Measurements from ENCODE around the gene GABRA5. TPM values are rescaled to one million over a fixed set of nuclear protein-coding genes. Genes with fewer than 3 reads are reported as not detected.

The GABRA5 gene
- total and polyA plus RNA-seq, 2 of the 8 experiments (the other 6 are each of a cell fraction or from before 2014, with no cell fraction given) = 15.0 to 29.6 TPM

DNA sequence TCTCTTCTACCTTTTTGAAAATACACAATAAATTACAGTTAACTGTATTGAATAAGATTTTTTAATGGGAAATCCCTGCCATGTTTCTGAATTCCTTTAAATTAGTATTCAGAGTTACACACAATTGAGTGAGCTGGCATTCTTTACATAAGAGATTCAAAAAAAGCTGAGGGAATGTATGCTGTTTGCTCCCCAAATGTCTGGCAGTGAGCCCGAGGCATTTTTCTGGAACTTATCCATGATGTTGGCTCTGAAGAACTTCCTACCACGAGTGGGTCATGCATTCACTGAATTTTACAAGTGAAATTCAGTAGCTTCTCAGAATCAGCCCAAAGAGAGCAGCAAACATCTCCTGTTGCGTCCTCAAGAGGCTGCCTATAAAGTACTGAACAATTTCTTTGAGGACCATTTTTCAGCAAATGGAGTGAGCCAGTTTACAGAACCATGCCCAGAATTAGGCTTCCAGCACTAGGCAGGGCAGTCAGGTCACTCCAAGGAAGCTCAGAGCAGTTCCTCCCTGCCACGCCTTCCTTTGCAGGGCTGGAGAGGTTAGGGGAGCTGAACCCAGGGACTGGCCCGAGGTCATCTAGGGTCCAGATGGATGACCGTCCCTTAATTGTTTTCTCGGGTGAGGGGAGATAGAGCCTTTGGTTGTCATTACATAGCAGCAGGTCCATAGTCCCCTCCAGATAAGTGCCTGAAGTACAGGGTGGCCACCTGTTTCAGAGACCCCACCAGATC lies 21.2 kb downstream of the GABRA5 start (continued):
- TF ChIP-seq, protein P1, sequence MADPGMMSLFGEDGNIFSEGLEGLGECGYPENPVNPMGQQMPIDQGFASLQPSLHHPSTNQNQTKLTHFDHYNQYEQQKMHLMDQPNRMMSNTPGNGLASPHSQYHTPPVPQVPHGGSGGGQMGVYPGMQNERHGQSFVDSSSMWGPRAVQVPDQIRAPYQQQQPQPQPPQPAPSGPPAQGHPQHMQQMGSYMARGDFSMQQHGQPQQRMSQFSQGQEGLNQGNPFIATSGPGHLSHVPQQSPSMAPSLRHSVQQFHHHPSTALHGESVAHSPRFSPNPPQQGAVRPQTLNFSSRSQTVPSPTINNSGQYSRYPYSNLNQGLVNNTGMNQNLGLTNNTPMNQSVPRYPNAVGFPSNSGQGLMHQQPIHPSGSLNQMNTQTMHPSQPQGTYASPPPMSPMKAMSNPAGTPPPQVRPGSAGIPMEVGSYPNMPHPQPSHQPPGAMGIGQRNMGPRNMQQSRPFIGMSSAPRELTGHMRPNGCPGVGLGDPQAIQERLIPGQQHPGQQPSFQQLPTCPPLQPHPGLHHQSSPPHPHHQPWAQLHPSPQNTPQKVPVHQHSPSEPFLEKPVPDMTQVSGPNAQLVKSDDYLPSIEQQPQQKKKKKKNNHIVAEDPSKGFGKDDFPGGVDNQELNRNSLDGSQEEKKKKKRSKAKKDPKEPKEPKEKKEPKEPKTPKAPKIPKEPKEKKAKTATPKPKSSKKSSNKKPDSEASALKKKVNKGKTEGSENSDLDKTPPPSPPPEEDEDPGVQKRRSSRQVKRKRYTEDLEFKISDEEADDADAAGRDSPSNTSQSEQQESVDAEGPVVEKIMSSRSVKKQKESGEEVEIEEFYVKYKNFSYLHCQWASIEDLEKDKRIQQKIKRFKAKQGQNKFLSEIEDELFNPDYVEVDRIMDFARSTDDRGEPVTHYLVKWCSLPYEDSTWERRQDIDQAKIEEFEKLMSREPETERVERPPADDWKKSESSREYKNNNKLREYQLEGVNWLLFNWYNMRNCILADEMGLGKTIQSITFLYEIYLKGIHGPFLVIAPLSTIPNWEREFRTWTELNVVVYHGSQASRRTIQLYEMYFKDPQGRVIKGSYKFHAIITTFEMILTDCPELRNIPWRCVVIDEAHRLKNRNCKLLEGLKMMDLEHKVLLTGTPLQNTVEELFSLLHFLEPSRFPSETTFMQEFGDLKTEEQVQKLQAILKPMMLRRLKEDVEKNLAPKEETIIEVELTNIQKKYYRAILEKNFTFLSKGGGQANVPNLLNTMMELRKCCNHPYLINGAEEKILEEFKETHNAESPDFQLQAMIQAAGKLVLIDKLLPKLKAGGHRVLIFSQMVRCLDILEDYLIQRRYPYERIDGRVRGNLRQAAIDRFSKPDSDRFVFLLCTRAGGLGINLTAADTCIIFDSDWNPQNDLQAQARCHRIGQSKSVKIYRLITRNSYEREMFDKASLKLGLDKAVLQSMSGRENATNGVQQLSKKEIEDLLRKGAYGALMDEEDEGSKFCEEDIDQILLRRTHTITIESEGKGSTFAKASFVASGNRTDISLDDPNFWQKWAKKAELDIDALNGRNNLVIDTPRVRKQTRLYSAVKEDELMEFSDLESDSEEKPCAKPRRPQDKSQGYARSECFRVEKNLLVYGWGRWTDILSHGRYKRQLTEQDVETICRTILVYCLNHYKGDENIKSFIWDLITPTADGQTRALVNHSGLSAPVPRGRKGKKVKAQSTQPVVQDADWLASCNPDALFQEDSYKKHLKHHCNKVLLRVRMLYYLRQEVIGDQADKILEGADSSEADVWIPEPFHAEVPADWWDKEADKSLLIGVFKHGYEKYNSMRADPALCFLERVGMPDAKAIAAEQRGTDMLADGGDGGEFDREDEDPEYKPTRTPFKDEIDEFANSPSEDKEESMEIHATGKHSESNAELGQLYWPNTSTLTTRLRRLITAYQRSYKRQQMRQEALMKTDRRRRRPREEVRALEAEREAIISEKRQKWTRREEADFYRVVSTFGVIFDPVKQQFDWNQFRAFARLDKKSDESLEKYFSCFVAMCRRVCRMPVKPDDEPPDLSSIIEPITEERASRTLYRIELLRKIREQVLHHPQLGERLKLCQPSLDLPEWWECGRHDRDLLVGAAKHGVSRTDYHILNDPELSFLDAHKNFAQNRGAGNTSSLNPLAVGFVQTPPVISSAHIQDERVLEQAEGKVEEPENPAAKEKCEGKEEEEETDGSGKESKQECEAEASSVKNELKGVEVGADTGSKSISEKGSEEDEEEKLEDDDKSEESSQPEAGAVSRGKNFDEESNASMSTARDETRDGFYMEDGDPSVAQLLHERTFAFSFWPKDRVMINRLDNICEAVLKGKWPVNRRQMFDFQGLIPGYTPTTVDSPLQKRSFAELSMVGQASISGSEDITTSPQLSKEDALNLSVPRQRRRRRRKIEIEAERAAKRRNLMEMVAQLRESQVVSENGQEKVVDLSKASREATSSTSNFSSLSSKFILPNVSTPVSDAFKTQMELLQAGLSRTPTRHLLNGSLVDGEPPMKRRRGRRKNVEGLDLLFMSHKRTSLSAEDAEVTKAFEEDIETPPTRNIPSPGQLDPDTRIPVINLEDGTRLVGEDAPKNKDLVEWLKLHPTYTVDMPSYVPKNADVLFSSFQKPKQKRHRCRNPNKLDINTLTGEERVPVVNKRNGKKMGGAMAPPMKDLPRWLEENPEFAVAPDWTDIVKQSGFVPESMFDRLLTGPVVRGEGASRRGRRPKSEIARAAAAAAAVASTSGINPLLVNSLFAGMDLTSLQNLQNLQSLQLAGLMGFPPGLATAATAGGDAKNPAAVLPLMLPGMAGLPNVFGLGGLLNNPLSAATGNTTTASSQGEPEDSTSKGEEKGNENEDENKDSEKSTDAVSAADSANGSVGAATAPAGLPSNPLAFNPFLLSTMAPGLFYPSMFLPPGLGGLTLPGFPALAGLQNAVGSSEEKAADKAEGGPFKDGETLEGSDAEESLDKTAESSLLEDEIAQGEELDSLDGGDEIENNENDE (IDR thresholded peaks at IDR 0.05; ENCODE audit: insufficient replicate concordance, low read length) = no peak
- no peak for TF ChIP-seq SP1 (IDR thresholded peaks at IDR 0.05; ENCODE audit: low read depth, low read length)
- no peak for TF ChIP-seq SIN3A (conservative IDR thresholded peaks at IDR 0.05 in 1 of 2, IDR thresholded peaks at IDR 0.05 in 1 of 2; ENCODE audit: low read depth in 1 of 2, low read length in 2 of 2)
- TF ChIP-seq SRF (IDR thresholded peaks at IDR 0.05; ENCODE audit: low read depth, low read length) = no peak
- TF ChIP-seq CEBPB (IDR thresholded peaks at IDR 0.05; ENCODE audit: low read depth, low read length) = no peak
- TF ChIP-seq, protein P2, sequence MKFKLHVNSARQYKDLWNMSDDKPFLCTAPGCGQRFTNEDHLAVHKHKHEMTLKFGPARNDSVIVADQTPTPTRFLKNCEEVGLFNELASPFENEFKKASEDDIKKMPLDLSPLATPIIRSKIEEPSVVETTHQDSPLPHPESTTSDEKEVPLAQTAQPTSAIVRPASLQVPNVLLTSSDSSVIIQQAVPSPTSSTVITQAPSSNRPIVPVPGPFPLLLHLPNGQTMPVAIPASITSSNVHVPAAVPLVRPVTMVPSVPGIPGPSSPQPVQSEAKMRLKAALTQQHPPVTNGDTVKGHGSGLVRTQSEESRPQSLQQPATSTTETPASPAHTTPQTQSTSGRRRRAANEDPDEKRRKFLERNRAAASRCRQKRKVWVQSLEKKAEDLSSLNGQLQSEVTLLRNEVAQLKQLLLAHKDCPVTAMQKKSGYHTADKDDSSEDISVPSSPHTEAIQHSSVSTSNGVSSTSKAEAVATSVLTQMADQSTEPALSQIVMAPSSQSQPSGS (IDR thresholded peaks at IDR 0.05; ENCODE audit: low read length) = no peak
- no peak for TF ChIP-seq SUZ12 (IDR thresholded peaks at IDR 0.05; ENCODE audit: low read length)
- TF ChIP-seq KDM5A (IDR thresholded peaks at IDR 0.05; ENCODE audit: low read length) = no peak
- TF ChIP-seq SIRT6 (IDR thresholded peaks at IDR 0.05; ENCODE audit: low read length) = no peak

Measured in H1 (cell line).